H1 (cell line): ENCODE results near the gene RAB3IP. TPM values are rescaled to one million over a fixed set of nuclear protein-coding genes. Genes with fewer than 3 reads are reported as not detected.

Source experiments
- ASH2L ChIP-seq: fragments of 200-600, 300-600 bp; sonication (generic); IDR thresholded peaks from one replicate; pipeline ENCODE4 v1.7.1; 2017; ENCODE audit warnings: low read length
- ATF2 ChIP-seq: IDR thresholded peaks from 2 replicates; pipeline ENCODE4 v1.6.1; 2012; ENCODE audit warnings: low read length, inconsistent platforms
- BCL11A ChIP-seq, 2 experiments: IDR thresholded peaks; one replicate each; pipeline ENCODE4 v1.6.1; 2011; ENCODE audit warnings: low read depth in 2 of 2, low read length in 2 of 2, mild to moderate bottlenecking in 2 of 2
- CEBPB ChIP-seq: IDR thresholded peaks from 2 replicates; pipeline ENCODE4 v1.6.1; 2012; ENCODE audit warnings: low read depth, low read length
- EGR1 ChIP-seq: IDR thresholded peaks from 2 replicates; pipeline ENCODE4 v1.6.1; 2011; ENCODE audit warnings: low read depth, low read length, borderline replicate concordance
- EP300 ChIP-seq, 2 experiments: IDR thresholded peaks; 1 replicate in 1 of 2; 2 replicates in 1 of 2; pipeline ENCODE4 v1.6.1; 2011 to 2012; ENCODE audit warnings: low read depth in 2 of 2, low read length in 2 of 2, mild to moderate bottlenecking in 2 of 2, borderline replicate concordance in 1 of 2, inconsistent platforms in 1 of 2, moderate library complexity in 1 of 2
- GABPA ChIP-seq: IDR thresholded peaks from 2 replicates; pipeline ENCODE4 v1.6.1; 2011; ENCODE audit warnings: mild to moderate bottlenecking, low read length, moderate library complexity, borderline replicate concordance; ENCODE audit not compliant: insufficient read depth
- JUN ChIP-seq: IDR thresholded peaks from 2 replicates; pipeline ENCODE4 v1.6.1; 2011; ENCODE audit warnings: low read depth, mild to moderate bottlenecking, improper control_type of control experiment, low read length
- KDM4A ChIP-seq: IDR thresholded peaks from one replicate; pipeline ENCODE4 v1.7.1; 2012; ENCODE audit warnings: low read depth, mild to moderate bottlenecking, moderate library complexity, low read length, inconsistent platforms; ENCODE audit not compliant: severe bottlenecking
- KDM5A ChIP-seq: fragments of 200-600 bp; IDR thresholded peaks from 2 replicates; pipeline ENCODE4 v1.7.1; 2012; ENCODE audit warnings: mild to moderate bottlenecking, low read length, inconsistent platforms, mixed read lengths
- NRF1 ChIP-seq: IDR thresholded peaks from 2 replicates; pipeline ENCODE4 v1.6.1; 2011; ENCODE audit warnings: mild to moderate bottlenecking, low read depth, low read length, improper control_type of control experiment
- PHF8 ChIP-seq: fragments of 200-600 bp; sonication (generic); conservative IDR thresholded peaks from 2 replicates; pipeline ENCODE4 v1.7.1; 2012; ENCODE audit warnings: low read depth, mild to moderate bottlenecking, inconsistent platforms, low read length, moderate library complexity
- POLR2A ChIP-seq, 2 experiments: IDR thresholded peaks; 1 replicate in 1 of 2; 2 replicates in 1 of 2; pipeline ENCODE4 v1.6.1; 2011; ENCODE audit warnings: low read depth in 2 of 2, low read length in 2 of 2, mild to moderate bottlenecking in 2 of 2; ENCODE audit errors: control extremely low read depth in 1 of 2
- POLR2AphosphoS5 ChIP-seq: IDR thresholded peaks from 2 replicates; pipeline ENCODE4 v1.6.1; 2011; ENCODE audit warnings: low read depth, low read length
- RAD21 ChIP-seq, 2 experiments: IDR thresholded peaks in 1 of 2; conservative IDR thresholded peaks in 1 of 2; 2 replicates each; pipeline ENCODE4 v1.6.1; 2011; ENCODE audit warnings: low read depth in 2 of 2, low read length in 2 of 2, improper control_type of control experiment in 1 of 2, inconsistent platforms in 1 of 2, mild to moderate bottlenecking in 1 of 2, moderate library complexity in 1 of 2
- RFX5 ChIP-seq: IDR thresholded peaks from 2 replicates; pipeline ENCODE4 v1.6.1; 2011; ENCODE audit warnings: low read depth, low read length, improper control_type of control experiment, borderline replicate concordance
- SIRT6 ChIP-seq: IDR thresholded peaks from one replicate; pipeline ENCODE4 v1.7.1; 2012; ENCODE audit warnings: low read length, inconsistent platforms
- TAF1 ChIP-seq: IDR thresholded peaks from 2 replicates; pipeline ENCODE4 v1.6.1; 2011; ENCODE audit warnings: mild to moderate bottlenecking, low read depth, low read length
- TCF12 ChIP-seq: IDR thresholded peaks from 2 replicates; pipeline ENCODE4 v1.6.1; 2011; ENCODE audit warnings: low read depth, mild to moderate bottlenecking, low read length
- TEAD4 ChIP-seq: IDR thresholded peaks from 2 replicates; pipeline ENCODE4 v1.6.1; 2012; ENCODE audit warnings: low read depth, low read length, inconsistent platforms, mixed read lengths
- YY1 ChIP-seq: IDR thresholded peaks from 2 replicates; pipeline ENCODE4 v1.6.1; 2011; ENCODE audit warnings: low read depth, mild to moderate bottlenecking, low read length
- polyA plus RNA-seq, 7 experiments: library from polyadenylated mRNA; depleted of rRNA in 3 of 7; stranded (reverse) in 5 of 7; unstranded in 2 of 7; fragments of >200 nt in 5 of 7; fragments of 200-250 nt in 2 of 7; gene quantifications; 1 replicate in 5 of 7; 2 replicates in 1 of 7; 4 replicates in 1 of 7; pipeline versions ENCODE4 v1.2.1 to v1.2.3, GENCODE V29; 2011 to 2013; ENCODE audit warnings: missing spikeins in 2 of 7, mixed read lengths in 2 of 7
- total RNA-seq: library from RNA; stranded (reverse); fragmentation: NEBNext Ultra II Directional; extraction: Animal tissue kit (Norgen Biotek cat#: 25700); gene quantifications from 2 replicates; pipeline ENCODE4 v1.2.1, GENCODE V29; 2021

The RAB3IP gene
- total and polyA plus RNA-seq, 2 of the 8 experiments (the other 6 are each of a cell fraction or from before 2014, with no cell fraction given) = 17.7 to 34.6 TPM

DNA sequence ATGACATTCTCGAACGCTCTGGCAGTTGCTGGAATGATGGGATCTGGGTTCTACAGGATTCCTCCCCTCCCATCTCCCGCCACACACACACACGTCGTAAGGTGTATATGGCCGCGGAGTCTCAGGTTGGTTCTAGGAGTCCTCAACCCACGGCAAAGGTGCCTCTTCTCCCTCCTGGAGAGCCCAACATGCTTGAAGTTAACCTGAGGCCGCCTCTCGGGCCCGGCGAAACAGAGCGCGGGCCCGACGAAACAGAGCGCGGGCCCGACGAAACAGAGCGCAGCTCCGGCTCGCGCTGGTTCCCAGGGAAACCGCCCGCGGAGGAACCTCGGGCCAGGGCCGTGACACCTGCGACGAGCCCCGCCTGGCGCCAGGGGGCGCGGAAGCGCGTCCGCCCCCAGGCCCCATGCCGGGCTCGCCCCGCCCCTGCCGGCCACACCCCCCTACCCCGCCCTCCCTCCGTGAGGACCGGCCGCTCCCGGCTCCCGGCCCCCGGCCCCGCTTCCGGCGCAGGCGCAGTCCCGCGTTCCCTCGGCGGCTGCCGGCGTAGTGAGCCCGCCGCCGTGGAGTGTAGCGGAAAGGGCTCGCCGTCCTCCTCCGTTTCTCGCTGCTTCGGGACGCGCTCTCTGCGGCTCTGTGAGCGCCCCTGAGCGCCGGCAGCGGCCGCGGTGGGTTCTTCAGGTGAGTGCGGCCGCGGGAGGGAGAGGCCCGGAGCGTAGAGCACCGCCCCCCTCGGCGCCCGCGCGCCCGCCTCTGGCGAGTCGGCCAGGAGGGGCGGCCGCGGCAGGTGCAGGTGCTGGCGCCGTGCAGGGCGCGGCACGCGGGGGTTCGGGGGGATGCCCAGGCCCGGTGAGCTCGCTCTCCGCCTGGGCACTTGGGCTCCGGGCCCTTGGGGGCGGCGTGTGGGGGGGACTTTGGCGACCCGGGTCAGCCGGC is at the start of gene RAB3IP (continued):
- TF ChIP-seq EP300 (IDR thresholded peaks at IDR 0.05; ENCODE audit: borderline replicate concordance in 1 of 2, low read depth in 2 of 2, low read length in 2 of 2) = peak in 1 of 2 experiments; percentile 59; a peak in 1 of 3 replicates
- TF ChIP-seq ASH2L = peak; percentile 78
- no peak for TF ChIP-seq TEAD4
- TF ChIP-seq TCF12 = peak; percentile 63; the same call in 1 of the 2 replicates
- peak; percentile 8 to 42; a peak in 2 of 4 replicates for TF ChIP-seq RAD21 (IDR thresholded peaks at IDR 0.05 in 1 of 2, conservative IDR thresholded peaks at IDR 0.05 in 1 of 2; ENCODE audit: low read depth in 2 of 2, low read length in 2 of 2)
- no peak for TF ChIP-seq SIRT6
- TF ChIP-seq RFX5 = no peak
- TF ChIP-seq EGR1 = peak; percentile 41; the same call in 1 of the 2 replicates
- peak; percentile 56 for TF ChIP-seq TAF1
- TF ChIP-seq YY1 = 0 out of 2 replicates have a peak, but pooled peaks have one; percentile 4
- TF ChIP-seq KDM4A = peak; percentile 59
- TF ChIP-seq GABPA = no peak
- peak; percentile 53 for TF ChIP-seq NRF1
- TF ChIP-seq ATF2 = no peak
- no peak for TF ChIP-seq BCL11A (IDR thresholded peaks at IDR 0.05; ENCODE audit: low read depth in 2 of 2, low read length in 2 of 2)
- peak; percentile 48 to 57 for TF ChIP-seq POLR2A (IDR thresholded peaks at IDR 0.05; ENCODE audit: control extremely low read depth in 1 of 2, low read depth in 2 of 2, low read length in 2 of 2)
- TF ChIP-seq CEBPB = no peak
- TF ChIP-seq POLR2AphosphoS5 = peak; percentile 55; the same call in 1 of the 2 replicates
- no peak for TF ChIP-seq JUN
- no peak for TF ChIP-seq KDM5A
- TF ChIP-seq PHF8 = peak; percentile 72
